GM18951 (cell line): Measurements from ENCODE around the gene HSF4.
A peak's percentile ranks its signal among the peaks of the same experiment; 100 is the strongest.

ENCODE experiments used
- POLR2A ChIP-seq: IDR thresholded peaks from 4 replicates; pipeline ENCODE4 v1.6.1; 2011; ENCODE audit warnings: mild to moderate bottlenecking; ENCODE audit not compliant: insufficient read length, insufficient read depth; ENCODE audit errors: extremely low read depth
- in situ Hi-C: fragments of 300-500 bp; cut with MboI; formaldehyde crosslinking; loops from one replicate; pipeline ENCODE4 v1.12.0; 2022; ENCODE audit warnings: low sequenced_read_pairs, mixed read lengths, inconsistent platforms; ENCODE audit not compliant: unreplicated experiment

The HSF4 gene

DNA sequence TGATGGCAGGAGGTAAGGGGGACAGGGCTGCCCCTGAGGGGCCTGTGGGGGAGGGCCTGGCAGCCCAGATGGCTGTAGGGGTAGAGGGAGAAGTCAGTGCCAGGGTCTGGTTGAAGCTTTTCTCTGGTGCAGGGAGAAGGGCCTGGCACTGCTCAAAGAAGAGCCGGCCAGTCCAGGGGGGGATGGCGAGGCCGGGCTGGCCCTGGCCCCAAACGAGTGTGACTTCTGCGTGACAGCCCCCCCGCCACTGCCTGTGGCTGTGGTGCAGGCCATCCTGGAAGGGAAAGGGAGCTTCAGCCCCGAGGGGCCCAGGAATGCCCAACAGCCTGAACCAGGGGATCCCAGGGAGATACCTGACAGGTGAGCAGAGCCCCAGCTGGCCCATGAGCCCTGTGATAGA, 3.0 kb downstream of the HSF4 start:
- in situ Hi-C loops = no loop called here
- no peak for TF ChIP-seq POLR2A

DNA sequence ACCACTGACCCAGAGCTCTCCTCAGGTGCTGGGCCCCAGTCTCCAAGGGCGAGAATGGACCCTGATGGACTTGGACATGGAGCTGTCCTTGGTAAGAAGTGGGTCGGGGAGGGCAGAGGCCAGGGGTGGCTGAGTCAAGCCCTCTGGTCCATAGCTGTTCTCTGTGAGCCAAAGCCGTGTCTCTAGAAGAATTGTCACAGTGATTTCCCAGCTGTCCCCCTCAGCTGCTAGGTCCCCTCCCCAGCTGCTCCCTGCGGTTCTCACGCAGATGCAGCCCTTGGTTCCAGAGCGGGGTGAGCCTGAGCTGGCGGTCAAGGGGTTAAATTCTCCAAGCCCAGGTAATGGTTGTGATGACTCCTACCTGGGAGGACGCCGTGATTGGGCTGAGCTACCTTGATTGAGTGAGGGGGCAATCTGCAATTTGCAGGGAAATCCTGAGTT, 4.5 kb downstream of the HSF4 start:
- in situ Hi-C loops = no loop called here

DNA sequence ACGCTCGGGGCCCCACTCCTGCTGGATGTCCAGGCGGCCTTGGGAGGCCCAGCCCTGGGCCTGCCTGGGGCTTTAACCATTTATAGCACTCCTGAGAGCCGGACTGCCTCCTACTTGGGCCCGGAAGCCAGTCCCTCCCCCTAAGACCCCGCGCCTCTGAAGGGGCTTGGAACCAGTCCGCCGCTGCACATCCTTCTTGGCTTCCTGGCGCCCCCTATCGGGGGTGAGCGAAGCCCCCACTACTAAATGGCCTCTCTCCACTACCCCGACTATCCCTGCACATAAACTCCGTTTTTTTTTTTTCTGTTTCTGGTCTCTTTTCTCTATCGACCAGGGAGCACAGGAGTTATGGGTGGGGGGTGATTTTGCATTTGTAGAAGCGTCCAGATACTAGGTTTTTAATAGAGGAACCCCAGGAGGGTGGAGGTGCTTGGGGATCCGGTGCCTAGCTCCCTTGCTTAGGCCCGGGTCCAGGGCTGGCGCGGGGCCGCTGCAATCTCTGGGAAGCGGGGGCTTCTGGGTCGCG, 5.2 kb downstream of the HSF4 start:
- in situ Hi-C loops = no loop called here
- TF ChIP-seq POLR2A = no peak

More for the DNA sequence above, 4.5 kb downstream of the HSF4 start:
- TF ChIP-seq POLR2A = no peak

GRCh38 chr16:67170168-67170948, 5.8 kb downstream of the HSF4 start, which contains the start of gene NOL3:
Gene NOL3, plus strand, starts transcription at chr16:67170538.
- in situ Hi-C loops = no loop called here
- peak; percentile 56 for TF ChIP-seq POLR2A

- in situ Hi-C loops = no loop called here
- TF ChIP-seq POLR2A = no peak
Measured at GRCh38 chr16:67170949-67171649, 6.6 kb downstream of the HSF4 start.

DNA sequence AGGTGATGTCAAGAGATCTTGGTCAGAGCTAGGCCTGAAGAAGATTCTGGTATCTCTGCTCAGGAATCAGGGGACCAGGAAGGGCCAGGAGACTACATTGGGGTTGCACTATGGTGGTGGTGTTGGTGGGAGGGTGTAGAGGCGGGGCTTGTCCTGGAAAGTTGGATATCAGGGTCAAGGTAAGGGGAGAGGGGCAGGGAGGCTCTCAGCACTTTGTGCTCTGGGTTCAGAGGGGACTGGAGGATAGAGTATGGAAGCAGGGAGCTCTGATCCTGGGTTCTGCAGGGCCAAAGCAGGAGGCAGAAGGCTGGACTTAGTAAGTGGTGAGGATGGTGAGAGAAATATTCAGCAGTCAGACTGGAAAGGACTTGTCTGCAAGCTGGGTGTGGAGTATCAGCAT, 8.8 kb downstream of the HSF4 start:
- in situ Hi-C loops = no loop called here
- no peak for TF ChIP-seq POLR2A

GRCh38 chr16:67173808-67174705, 9.5 kb downstream of the HSF4 start:
- in situ Hi-C loops = no loop called here
- peak; percentile 48 for TF ChIP-seq POLR2A

- no peak for TF ChIP-seq POLR2A
Measured at GRCh38 chr16:67174706-67175231, 10.2 kb downstream of the HSF4 start.

GRCh38 chr16:67176662-67177061, 12.1 kb downstream of the HSF4 start:
- in situ Hi-C loops = no loop called here
- no peak for TF ChIP-seq POLR2A

More at GRCh38 chr16:67174706-67175231, 10.2 kb downstream of the HSF4 start:
- in situ Hi-C loops = no loop called here

- no peak for TF ChIP-seq POLR2A
- in situ Hi-C loops = no loop called here
Measured at GRCh38 chr16:67177743-67178699, 13.5 kb downstream of the HSF4 start.

GRCh38 chr16:67179421-67180080, 15.0 kb downstream of the HSF4 start:
- in situ Hi-C loops = no loop called here
- no peak for TF ChIP-seq POLR2A
